T-helper 2 cell (primary cell): ENCODE results near the gene EML6.
"Not testable (repeated sequence)": the region's sequence is repeated elsewhere in the genome, so short reads cannot be mapped to it uniquely, and the experiment has no call there.

Source experiments
- DNase-seq, 5 experiments: peaks; one replicate each; pipeline versions ENCODE4 v3.0.0 to v3.0.0-alpha.2; 2012 to 2022

Gene EML6

DNA sequence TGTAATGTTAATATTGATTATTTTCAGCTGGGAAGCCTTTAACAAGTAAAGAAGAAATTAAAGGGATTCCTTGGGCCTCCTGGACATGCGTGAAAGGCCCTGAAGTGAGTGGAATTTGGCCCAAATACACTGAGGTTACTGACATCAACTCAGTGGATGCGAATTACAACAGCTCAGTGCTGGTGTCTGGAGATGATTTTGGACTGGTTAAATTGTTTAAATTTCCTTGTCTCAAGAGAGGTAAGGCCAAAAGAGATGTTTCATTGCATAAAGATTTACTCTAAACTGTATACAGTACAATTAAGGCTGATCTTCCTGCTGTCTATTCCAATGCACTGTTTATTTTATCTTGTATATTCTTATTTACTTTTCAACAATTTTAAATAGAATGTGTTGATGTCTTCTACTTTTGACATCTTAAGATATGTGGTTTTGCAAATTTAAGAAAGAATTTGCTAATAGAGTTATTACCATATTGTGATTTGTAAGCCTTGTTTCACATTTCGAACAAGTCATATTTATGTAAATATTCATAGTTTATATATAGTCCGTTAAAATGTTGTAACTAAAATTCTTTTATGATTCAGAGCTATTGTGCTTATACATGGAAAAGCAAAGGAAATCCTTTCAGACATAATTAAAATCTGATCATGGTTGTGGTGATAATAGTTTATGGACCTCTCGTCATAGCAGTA is 130.3 kb downstream of the EML6 start:
- no peak for DNase-seq

DNA sequence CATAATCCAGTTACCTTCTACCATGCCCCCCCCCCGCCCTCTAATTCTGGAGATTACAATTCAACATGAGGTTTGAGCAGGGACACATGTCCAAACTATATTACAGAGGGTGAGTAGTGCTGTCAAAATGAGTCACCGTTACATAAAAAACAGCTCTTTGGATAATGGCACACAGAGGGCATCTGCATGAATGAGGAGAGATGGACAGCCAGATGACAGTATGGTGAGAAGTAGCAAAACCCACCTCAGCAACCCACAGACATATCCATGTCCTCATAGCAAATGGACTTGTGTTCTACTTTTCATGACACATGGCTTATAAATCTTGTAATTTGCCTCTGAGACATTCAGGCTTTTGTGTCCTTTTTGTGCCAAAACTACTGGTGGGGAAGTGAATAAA is 132.0 kb downstream of the EML6 start:
- no peak for DNase-seq

- DNase-seq = no peak
Observed at GRCh38 chr2:54858021-54858681, 134.7 kb downstream of the EML6 start.

GRCh38 chr2:54859416-54859815 is 136.0 kb downstream of the EML6 start:
- no peak for DNase-seq

DNA sequence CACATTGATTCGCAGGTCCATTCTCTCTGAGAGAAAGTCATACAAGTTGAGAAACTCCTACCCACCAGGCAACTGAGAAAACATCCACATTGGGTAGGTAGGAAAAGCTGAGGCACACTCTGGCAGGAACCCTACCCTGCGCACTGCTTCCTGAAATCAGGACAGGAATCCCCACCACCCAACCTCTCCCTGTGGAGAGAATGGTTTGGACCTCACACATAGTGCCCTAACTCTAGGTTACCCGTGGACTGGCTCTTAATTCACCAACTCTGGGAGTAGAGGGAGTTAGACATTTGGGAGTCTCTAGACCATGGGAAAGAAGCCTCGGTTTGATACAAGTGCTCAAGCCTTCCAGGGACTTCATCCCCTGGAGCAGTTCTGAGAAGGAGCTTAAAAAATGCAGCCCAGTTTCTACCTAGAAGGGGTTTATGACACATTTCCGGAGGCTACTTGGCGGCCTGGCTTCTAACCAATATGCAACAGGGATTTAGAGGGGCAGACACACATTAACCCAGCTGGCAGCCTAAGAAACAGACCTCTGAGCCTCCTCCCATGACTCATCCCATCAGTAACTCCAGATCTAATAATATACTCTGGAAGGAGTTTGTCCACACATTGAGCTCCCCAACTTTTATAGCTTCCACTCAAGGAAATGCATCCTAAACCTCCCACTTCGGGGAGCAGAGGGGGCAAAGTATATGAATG is 136.7 kb downstream of the EML6 start:
- DNase-seq = no peak

DNA sequence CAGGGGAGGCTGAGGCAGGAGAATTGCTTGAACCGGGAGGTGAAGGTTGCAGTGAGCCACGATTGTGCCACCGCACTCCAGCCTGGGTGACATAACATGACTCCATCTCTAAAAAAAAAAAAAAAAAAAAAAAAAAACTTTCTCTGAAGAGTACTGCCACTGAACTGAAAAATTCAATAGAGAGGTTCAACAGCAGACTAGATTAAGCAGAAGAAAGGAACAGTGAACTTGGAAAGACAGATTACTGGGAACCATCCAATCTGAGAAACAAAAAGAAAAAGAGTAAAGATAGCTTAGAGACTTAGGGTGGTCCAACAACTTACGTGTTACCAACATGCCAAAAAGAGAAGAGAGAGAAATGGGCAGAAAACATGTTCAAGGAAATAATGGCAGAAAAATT is 138.8 kb downstream of the EML6 start:
- DNase-seq = no peak

DNA sequence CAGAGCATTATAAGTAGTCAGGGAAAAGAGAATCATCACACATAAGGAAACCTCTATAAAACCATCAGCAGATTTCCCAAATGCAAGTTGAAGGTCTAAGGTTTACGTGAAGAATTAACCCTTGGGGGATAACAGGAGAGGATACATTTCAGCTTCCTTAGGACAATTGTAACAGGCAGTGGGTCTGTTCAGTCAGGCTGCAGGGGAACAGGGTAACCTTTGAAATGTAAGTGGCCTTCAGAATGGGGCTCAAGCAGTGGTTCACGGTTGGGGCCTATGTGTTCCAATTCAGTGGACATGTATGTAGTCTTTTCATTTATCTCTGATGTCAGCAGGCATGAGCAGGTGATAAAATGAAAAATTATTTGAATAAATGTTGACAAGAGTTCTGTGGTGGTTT is 139.3 kb downstream of the EML6 start:
- DNase-seq = no peak

GRCh38 chr2:54863660-54864059 is 140.2 kb downstream of the EML6 start:
- no peak for DNase-seq

GRCh38 chr2:54864096-54864495 is 140.6 kb downstream of the EML6 start:
- DNase-seq = no peak

- no peak for DNase-seq
Observed at GRCh38 chr2:54864727-54865126, 141.3 kb downstream of the EML6 start.

DNA sequence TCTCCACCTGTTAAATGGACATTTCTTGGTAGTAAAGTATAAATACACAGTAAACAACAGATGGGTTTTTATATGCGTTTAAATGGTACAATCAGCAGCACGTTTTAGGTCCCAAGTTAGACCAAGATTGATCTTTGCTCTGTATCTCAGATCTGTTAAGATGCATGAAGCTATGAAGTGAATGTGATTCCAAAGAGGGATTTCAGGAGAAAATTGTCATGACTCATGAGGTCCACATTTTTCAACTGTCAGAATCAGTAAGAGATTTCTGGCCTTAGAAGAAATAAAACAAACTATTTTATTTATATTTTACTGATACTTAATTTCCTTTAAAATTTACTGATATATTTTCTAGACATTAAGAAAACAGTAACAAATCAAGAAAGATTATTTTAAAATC is 142.7 kb downstream of the EML6 start:
- DNase-seq = no peak

GRCh38 chr2:54866868-54867267 is 143.4 kb downstream of the EML6 start:
- DNase-seq = no peak

DNA sequence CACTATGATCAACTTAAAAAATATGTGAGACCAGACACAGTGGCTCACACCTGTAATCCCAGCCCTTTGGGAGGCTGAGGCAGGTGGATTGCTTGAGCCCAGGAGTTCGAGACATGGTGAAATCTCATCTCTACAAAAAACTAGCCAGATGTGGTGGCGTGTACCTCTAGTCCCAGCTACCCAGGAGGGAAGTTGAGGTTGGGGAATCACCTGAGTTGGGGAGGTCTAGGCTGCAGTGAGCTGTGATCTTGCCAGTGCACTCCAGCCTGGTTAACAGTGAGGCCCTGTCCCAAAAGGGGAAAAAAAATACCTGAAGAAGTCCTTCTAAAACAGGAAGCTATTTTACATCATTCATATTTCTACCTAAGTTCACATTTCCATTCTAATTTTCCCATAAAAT is 144.0 kb downstream of the EML6 start:
- no peak for DNase-seq

DNA sequence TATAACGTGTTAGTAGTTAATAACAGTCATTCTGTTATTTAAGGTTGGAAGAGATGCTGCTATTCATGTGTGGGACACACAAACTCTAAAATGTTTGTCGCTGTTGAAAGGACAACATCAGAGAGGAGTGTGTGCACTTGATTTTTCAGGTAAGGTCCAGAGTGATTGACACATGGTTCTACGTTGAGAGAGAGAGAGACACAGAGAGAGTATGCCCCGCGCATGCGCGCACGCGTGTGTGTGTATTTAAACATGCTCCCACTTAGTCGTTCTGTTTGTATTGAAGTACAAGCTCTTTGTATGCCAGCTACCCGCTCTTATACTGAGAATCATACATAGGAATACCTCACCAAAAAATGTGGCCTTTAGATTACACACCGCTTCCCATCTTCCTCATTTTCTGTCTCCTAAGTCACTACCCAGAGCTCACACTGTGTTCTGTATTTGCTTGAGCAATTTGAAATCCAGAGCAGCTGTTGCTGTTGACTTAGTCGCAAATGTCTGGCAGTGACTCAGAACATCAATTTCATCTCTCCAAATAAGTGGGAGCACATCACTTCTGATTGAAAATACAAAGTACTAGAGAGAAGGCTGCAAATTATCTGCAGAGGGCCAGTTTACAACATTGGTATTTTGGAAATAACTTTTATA is 148.1 kb downstream of the EML6 start:
- no peak for DNase-seq

- DNase-seq = no peak
Observed at GRCh38 chr2:54872780-54873179, 149.3 kb downstream of the EML6 start.

DNA sequence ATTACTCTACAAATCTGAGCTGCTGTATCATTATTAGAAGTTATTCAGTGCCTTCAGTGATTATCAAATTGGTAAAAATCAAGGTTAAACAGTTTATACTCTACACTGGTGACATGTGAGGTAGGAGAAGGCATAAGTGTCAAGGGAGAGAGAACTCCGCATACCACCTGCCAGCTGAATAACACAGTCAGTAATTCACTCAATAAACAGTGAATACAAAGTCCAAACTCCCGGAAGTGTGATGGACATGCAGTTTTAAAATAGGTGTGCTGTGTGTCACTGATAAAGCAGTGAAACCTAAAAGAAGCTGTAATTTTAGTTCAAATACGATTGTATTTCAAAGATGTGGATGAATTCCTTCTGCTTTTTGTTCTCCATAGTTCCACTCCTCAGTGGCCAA is 149.8 kb downstream of the EML6 start:
- DNase-seq = not testable (repeated sequence)

DNA sequence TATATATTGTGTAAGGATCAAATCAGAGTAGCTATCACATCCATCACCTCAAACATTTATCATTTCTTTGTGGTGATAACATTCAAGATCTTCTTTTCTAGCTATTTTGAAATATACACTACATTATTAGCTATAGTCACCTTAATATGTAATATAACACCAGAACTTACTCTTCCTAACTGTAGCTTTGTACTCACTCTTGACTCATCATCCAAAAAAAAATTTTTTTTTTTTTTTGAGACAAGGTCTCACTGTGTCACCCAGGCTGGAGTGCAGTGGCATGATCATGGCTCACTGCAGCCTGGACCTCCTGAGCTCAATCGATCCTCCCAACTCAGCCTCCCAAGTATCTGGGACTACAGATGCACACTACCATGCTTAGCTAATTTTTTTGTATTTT is 153.3 kb downstream of the EML6 start:
- DNase-seq = no peak

DNA sequence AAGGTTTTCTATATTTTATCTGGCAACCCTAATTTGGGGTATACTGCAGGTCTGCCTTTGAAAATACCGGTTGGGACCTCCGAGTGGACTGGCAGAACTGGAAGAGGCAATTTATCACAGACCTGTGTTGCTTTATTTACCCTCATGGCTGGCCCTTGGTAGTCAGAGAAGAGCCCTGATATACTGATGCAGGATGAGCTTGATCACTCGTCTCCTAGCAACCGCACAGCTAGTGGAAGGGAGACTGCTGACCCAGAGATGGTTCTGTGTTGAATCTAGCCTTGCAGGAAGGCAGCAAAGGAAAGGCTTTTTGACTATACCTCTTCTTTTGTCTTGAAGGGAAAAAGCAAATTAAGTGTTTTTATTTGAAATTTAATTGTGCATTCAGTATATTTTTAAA is 154.7 kb downstream of the EML6 start:
- DNase-seq = no peak

GRCh38 chr2:54879032-54879431 is 155.6 kb downstream of the EML6 start:
- DNase-seq = no peak

DNA sequence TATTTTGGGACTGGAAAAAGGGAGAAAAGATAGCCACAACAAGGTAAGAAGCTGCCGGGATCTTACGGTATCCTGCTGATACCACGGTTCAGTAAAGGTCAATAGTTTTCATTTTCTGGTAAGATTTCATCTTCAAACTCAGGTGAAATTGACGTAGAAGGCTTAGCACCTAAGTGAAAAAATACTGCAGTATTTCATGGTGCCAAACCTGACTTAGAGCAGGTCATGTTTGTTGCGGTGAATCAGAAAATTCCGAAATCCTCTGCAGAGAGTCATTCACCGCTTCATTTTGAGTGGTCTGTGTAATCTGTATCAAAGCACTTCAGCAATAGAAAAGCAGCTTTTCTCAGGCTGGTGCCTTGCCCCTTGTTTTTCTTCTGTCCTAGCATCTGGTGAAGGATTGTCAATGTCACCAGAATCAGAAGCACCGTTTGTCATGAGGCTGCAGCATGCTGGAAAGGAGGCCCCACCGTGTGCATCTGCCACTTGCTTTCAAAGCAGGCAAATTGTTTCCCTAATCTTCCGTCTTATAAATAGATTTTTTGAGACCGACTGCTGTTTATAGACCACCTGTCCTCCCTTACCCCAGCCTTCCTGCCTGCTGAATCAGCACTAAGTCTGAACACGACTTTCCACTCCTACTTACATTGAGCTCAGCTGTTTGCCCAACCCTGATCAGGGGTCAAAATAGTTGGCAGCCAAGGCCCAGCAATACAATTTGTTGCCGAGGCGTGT is 156.3 kb downstream of the EML6 start:
- no peak for DNase-seq

DNA sequence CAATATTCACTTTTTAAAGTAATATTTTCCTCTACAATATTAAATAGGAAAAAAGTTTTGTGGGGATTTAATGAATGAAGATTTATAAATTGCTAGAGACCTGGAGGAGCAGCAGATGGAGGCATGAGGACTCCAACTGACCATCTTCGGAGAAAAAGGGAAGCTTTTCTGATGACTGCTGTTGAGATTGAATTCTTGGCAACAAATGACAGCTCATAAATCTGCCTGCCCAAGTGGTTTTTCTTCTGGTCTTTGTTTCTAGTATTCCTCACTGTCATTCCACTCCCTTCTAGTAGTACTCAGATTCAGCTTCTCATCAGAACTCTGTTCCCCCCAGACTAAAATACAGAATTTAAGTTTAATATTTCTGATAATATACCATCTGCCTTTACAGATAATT is 157.0 kb downstream of the EML6 start:
- no peak for DNase-seq

- peak in 1 of 5 experiments; percentile 69 for DNase-seq
Observed at GRCh38 chr2:54881759-54882158, 158.3 kb downstream of the EML6 start.

DNA sequence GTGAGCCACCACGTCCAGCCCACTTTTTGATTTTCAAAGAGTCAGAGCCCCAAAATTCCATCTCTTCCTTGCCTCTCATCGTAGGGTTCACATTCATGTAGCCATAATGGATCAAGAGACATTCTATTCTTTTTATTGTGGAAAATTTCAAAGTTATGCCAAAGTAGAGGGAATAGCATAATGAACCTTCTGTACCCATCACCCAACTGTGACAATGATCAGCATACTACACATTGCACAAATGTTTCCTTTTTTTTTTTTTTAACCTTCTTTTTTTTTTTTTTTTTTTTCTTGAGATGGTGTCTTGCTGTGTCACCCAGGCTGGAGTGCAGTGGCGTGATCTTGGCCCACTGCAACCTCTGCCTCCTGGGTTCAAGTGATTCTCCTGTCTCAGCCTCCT is 162.4 kb downstream of the EML6 start:
- no peak for DNase-seq
